H9 (cell line): ENCODE data around the gene TEAD1. TPM values are rescaled to one million over a fixed set of nuclear protein-coding genes. Genes with fewer than 3 reads are reported as not detected.
A peak's percentile ranks its signal among the peaks of the same experiment; 100 is the strongest.

Experiments
- DNase-seq: peaks from one replicate; pipeline ENCODE4 v3.0.0-alpha.2; 2017
- H2AFZ ChIP-seq: one replicate; pipeline ENCODE4 v1.6.1; 2013; ENCODE audit warnings: mild to moderate bottlenecking, low read length, control low read depth, moderate library complexity
- H2AK5ac ChIP-seq: 2 replicates; pipeline ENCODE4 v1.6.1; 2013; ENCODE audit warnings: low read length, control low read depth, mixed read lengths; ENCODE audit not compliant: insufficient read length
- H2BK120ac ChIP-seq: one replicate; pipeline ENCODE4 v1.6.1; 2013; ENCODE audit warnings: low read depth, mild to moderate bottlenecking, low read length, control low read depth, inconsistent platforms; ENCODE audit not compliant: poor library complexity, severe bottlenecking
- H2BK12ac ChIP-seq: 2 replicates; pipeline ENCODE4 v1.6.1; 2013; ENCODE audit warnings: low read length, control low read depth, mixed read lengths, low read depth; ENCODE audit not compliant: insufficient read length
- H2BK15ac ChIP-seq: 2 replicates; pipeline ENCODE4 v1.6.1; 2013; ENCODE audit warnings: low read depth, low read length, control low read depth
- H2BK20ac ChIP-seq: one replicate; pipeline ENCODE4 v1.6.1; 2013; ENCODE audit warnings: low read depth, mild to moderate bottlenecking, low read length, control low read depth, inconsistent platforms; ENCODE audit not compliant: poor library complexity, severe bottlenecking
- H2BK5ac ChIP-seq: 2 replicates; pipeline ENCODE4 v1.6.1; 2013; ENCODE audit warnings: low read length, control low read depth, mixed read lengths; ENCODE audit not compliant: insufficient read length
- H3K14ac ChIP-seq: 2 replicates; pipeline ENCODE4 v1.6.1; 2013; ENCODE audit warnings: low read length, control low read depth; ENCODE audit not compliant: insufficient read depth
- H3K18ac ChIP-seq: 2 replicates; pipeline ENCODE4 v1.6.1; 2013; ENCODE audit warnings: low read depth, mild to moderate bottlenecking, mixed read lengths, low read length, control low read depth; ENCODE audit not compliant: insufficient read length
- H3K23ac ChIP-seq: 2 replicates; pipeline ENCODE4 v1.6.1; 2013; ENCODE audit warnings: low read length, control low read depth, mixed read lengths, low read depth; ENCODE audit not compliant: insufficient read length
- H3K23me2 ChIP-seq: 2 replicates; pipeline ENCODE4 v1.6.1; 2013; ENCODE audit warnings: low read depth, mild to moderate bottlenecking, mixed read lengths, low read length, control low read depth; ENCODE audit not compliant: insufficient read length, poor library complexity, severe bottlenecking
- H3K27ac ChIP-seq: 2 replicates; pipeline ENCODE4 v1.5.1; 2013; ENCODE audit warnings: low read length, control low read depth, mixed read lengths, low read depth; ENCODE audit not compliant: insufficient read length
- H3K27me3 ChIP-seq: 2 replicates; pipeline ENCODE4 v1.6.1; 2013; ENCODE audit warnings: low read length, control low read depth, inconsistent platforms; ENCODE audit not compliant: insufficient read depth
- H3K4ac ChIP-seq: 2 replicates; pipeline ENCODE4 v1.6.1; 2013; ENCODE audit warnings: low read depth, mild to moderate bottlenecking, control low read depth, inconsistent platforms, low read length, moderate library complexity
- H3K4me1 ChIP-seq: 2 replicates; pipeline ENCODE4 v1.6.1; 2013; ENCODE audit warnings: low read length, control low read depth, inconsistent platforms; ENCODE audit not compliant: insufficient read depth
- H3K4me2 ChIP-seq: 2 replicates; pipeline ENCODE4 v1.6.1; 2013; ENCODE audit warnings: low read length, control low read depth, mixed read lengths; ENCODE audit not compliant: insufficient read length, insufficient read depth
- H3K56ac ChIP-seq: 2 replicates; pipeline ENCODE4 v1.6.1; 2013; ENCODE audit warnings: low read depth, mild to moderate bottlenecking, mixed read lengths, low read length, control low read depth; ENCODE audit not compliant: insufficient read length
- H3K79me1 ChIP-seq: 2 replicates; pipeline ENCODE4 v1.6.1; 2013; ENCODE audit warnings: low read depth, mild to moderate bottlenecking, moderate library complexity, low read length, control low read depth, inconsistent platforms; ENCODE audit not compliant: insufficient read depth, poor library complexity, severe bottlenecking
- H3K79me2 ChIP-seq: 2 replicates; pipeline ENCODE4 v1.6.1; 2013; ENCODE audit warnings: low read length, control low read depth, inconsistent platforms; ENCODE audit not compliant: insufficient read depth
- H3K9ac ChIP-seq: 2 replicates; pipeline ENCODE4 v1.6.1; 2013; ENCODE audit warnings: low read length, control low read depth, mixed read lengths; ENCODE audit not compliant: insufficient read length; ENCODE audit errors: extremely low read depth
- H3K9me3 ChIP-seq: one replicate; pipeline ENCODE4 v1.6.1; 2013; ENCODE audit warnings: low read depth, low read length, inconsistent platforms; ENCODE audit not compliant: control insufficient read depth
- H3T11ph ChIP-seq: one replicate; pipeline ENCODE4 v1.6.1; 2013; ENCODE audit warnings: mild to moderate bottlenecking, low read length, control low read depth, inconsistent platforms
- H4K20me1 ChIP-seq: one replicate; pipeline ENCODE4 v1.6.1; 2013; ENCODE audit not compliant: control insufficient read depth, insufficient read length, insufficient read depth
- H4K5ac ChIP-seq: 2 replicates; pipeline ENCODE4 v1.6.1; 2013; ENCODE audit warnings: low read depth, mild to moderate bottlenecking, mixed read lengths, low read length, control low read depth; ENCODE audit not compliant: insufficient read length
- H4K8ac ChIP-seq: replicated peaks from 2 replicates; pipeline ENCODE4 v1.6.1; 2013; ENCODE audit warnings: low read length, control low read depth, mixed read lengths, low read depth; ENCODE audit not compliant: insufficient read length
- H4K91ac ChIP-seq: 2 replicates; pipeline ENCODE4 v1.6.1; 2013; ENCODE audit warnings: low read depth, mild to moderate bottlenecking, moderate library complexity, mixed read lengths, low read length, control low read depth; ENCODE audit not compliant: insufficient read length
- H3K27ac Mint-ChIP-seq, 3 experiments: 2 replicates in 2 of 3; 3 replicates in 1 of 3; pipeline ENCODE4 v1.8.0; 2020 to 2021; ENCODE audit warnings: mixed read lengths in 3 of 3, mild to moderate bottlenecking in 1 of 3, moderate library complexity in 1 of 3
- H3K27me3 Mint-ChIP-seq: 2 replicates; pipeline ENCODE4 v1.8.0; 2021; ENCODE audit warnings: low read depth, mild to moderate bottlenecking, moderate library complexity, mixed read lengths
- H3K36me3 Mint-ChIP-seq, 3 experiments: 2 replicates in 2 of 3; 3 replicates in 1 of 3; pipeline ENCODE4 v1.8.0; 2020 to 2021; ENCODE audit warnings: low read depth in 3 of 3, mixed read lengths in 3 of 3; ENCODE audit not compliant: insufficient read depth in 1 of 3
- H3K4me1 Mint-ChIP-seq, 2 experiments: 2 replicates each; pipeline ENCODE4 v1.8.0; 2020; ENCODE audit warnings: mixed read lengths in 2 of 2
- H3K4me3 Mint-ChIP-seq, 2 experiments: 2 replicates in 1 of 2; 3 replicates in 1 of 2; pipeline ENCODE4 v1.8.0; 2020 to 2021; ENCODE audit warnings: mild to moderate bottlenecking in 2 of 2, mixed read lengths in 2 of 2, moderate library complexity in 1 of 2
- H3K9me3 Mint-ChIP-seq, 2 experiments: 2 replicates in 1 of 2; 3 replicates in 1 of 2; pipeline ENCODE4 v1.8.0; 2020; ENCODE audit warnings: mild to moderate bottlenecking in 2 of 2, mixed read lengths in 2 of 2, moderate library complexity in 1 of 2
- WGBS: extraction: QIAGEN DNeasy Blood & Tissue Kit; methylation state at CpG from one replicate; pipeline ENCODE4 v1.1.7; 2013; ENCODE audit warnings: missing lambda C conversion rate, low lambda C conversion rate, mixed read lengths; ENCODE audit not compliant: insufficient read length; ENCODE audit errors: extremely low coverage; 5-methylcytosine and 5-hydroxymethylcytosine counted together
- total RNA-seq: library from RNA; stranded (reverse); gene quantifications from 2 replicates; pipeline ENCODE4 v1.2.1, GENCODE V29; 2021
- TF ChIP-seq, protein P1 (sequence below): fragments of 200-600 bp; sonication (generic); conservative IDR thresholded peaks from 3 replicates; pipeline ENCODE4 v1.8.0; 2021; ENCODE audit warnings: antibody characterized with exemption, mild to moderate bottlenecking

Gene TEAD1
- total RNA-seq, 1 experiment from 2014 or later, result 75.1 TPM

DNA sequence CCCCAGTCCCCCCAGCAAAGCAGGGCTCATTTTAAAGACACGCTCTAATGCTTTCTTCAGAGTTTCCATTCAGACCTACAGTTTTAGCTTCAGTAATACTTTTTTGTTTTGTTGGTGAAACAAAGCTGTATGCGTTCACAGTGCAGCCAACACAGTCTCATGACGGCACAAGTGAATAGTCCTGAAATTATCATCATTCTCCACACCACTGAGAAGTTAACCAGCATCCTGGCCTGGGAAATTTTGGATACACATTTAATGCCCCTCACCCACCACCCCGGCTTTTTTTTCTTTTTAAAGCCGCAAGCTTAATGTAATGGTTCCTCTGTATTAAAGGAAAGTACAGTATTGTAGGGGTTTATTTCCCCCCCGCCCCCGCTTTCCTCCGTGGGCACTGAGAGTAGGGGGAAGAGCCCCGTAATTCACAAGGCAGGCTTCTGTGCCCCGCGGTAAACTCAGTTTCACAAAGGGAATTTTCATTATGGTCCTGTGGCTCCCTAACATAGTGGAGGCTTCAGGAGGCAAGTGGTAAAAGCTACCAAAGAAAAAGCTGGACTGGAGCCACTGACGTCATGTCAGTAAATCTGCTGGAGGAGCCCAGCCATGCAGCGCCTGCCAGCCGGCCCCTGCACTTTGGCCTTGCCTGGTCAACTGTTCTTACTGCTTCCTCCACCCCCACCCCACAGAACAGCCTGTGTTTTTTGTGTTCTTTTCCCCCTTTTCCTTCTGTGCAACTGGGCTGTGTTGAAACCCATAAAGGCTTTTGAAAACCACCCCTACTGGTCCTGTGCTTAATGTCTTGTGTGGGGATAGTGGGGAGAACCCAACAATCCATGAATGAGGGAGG lies 18.2 kb downstream of the TEAD1 start:
- Mint-ChIP-seq H3K9me3 (no peaks in the 10 kb centered on the region; a peak in 1 of 5 replicates), H3K27me3 (peaks cover 17% of the 10 kb centered on the region), H3K36me3 (no peaks in the 10 kb centered on the region; a peak in 1 of 7 replicates), H3K27ac (peak overlapping the region in 1 of 3 experiments; percentile 66; a peak in 2 of 7 replicates), H3K4me3 (no peak overlapping the region), H3K4me1 (peaks cover 85 to 94% of the 10 kb centered on the region in 2 experiments)
- Histone ChIP-seq H2BK12ac (no peak overlapping the region), H3K18ac (no peak overlapping the region), H3K23ac (no peak overlapping the region), H4K5ac (no peak overlapping the region), H3K79me1 (peaks cover 14% of the 10 kb centered on the region), H3K56ac (no peak overlapping the region), H2BK120ac (no peak overlapping the region), H3K9ac (no peak overlapping the region), H3K27ac (no peak overlapping the region), H4K8ac (no peak overlapping the region), H3K14ac (no peak overlapping the region), H4K20me1 (no peaks in the 10 kb centered on the region), H3K4ac (no peak overlapping the region), H3K27me3 (peaks cover 2% of the 10 kb centered on the region; the same call in 1 of the 2 replicates), H2AFZ (no peak overlapping the region), H2AK5ac (no peak overlapping the region), H3K9me3 (no peaks in the 10 kb centered on the region), H3K23me2 (no peaks in the 10 kb centered on the region), H3T11ph (no peak overlapping the region), H3K4me1 (peaks cover 47% of the 10 kb centered on the region; the same call in 1 of the 2 replicates), H2BK5ac (no peak overlapping the region), H3K4me2 (no peak overlapping the region), H3K79me2 (peaks cover 30% of the 10 kb centered on the region), H2BK15ac (no peak overlapping the region), H2BK20ac (no peak overlapping the region), H4K91ac (no peak overlapping the region)
- WGBS, result no CpG with 5 or more reads among the region's 14 CpGs
- DNase-seq, result no peak
- TF ChIP-seq, protein P1, sequence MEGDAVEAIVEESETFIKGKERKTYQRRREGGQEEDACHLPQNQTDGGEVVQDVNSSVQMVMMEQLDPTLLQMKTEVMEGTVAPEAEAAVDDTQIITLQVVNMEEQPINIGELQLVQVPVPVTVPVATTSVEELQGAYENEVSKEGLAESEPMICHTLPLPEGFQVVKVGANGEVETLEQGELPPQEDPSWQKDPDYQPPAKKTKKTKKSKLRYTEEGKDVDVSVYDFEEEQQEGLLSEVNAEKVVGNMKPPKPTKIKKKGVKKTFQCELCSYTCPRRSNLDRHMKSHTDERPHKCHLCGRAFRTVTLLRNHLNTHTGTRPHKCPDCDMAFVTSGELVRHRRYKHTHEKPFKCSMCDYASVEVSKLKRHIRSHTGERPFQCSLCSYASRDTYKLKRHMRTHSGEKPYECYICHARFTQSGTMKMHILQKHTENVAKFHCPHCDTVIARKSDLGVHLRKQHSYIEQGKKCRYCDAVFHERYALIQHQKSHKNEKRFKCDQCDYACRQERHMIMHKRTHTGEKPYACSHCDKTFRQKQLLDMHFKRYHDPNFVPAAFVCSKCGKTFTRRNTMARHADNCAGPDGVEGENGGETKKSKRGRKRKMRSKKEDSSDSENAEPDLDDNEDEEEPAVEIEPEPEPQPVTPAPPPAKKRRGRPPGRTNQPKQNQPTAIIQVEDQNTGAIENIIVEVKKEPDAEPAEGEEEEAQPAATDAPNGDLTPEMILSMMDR, result no peak
